HEK293 (cell line): ENCODE results near the gene RLN3.

Experiments used
- CTCF ChIA-PET: fragments of 350-600 bp; formaldehyde crosslinking; extraction: SDS; loops from one replicate; lab custom pipeline; 2021; ENCODE audit warnings: antibody characterized with exemption; lab: Yijun Ruan, JAX
- POLR2A ChIA-PET: fragments of 300-600 bp; formaldehyde crosslinking; extraction: SDS; loops from one replicate; lab custom pipeline; 2020; ENCODE audit warnings: antibody characterized with exemption, inconsistent platforms; lab: Yijun Ruan, JAX
- H3K27ac ChIP-seq: fragments of 200-500 bp; sonication (Bioruptor generic); 2 replicates; pipeline ENCODE4 v1.5.1; 2014; ENCODE audit warnings: low read depth, low read length, control low read depth, inconsistent platforms; ENCODE audit errors: extremely low read depth
- H3K36me3 ChIP-seq, 2 experiments: fragments of 200-500 bp in 1 of 2; sonication (Bioruptor generic) in 1 of 2; 1 replicate in 1 of 2; 2 replicates in 1 of 2; pipeline ENCODE4 v1.5.1; 2014 to 2017; ENCODE audit warnings: inconsistent platforms in 2 of 2, low read length in 2 of 2; ENCODE audit not compliant: control insufficient read depth in 2 of 2, insufficient read depth in 1 of 2
- H3K4me1 ChIP-seq: fragments of 200-500 bp; sonication (Bioruptor generic); 2 replicates; pipeline ENCODE4 v1.5.1; 2014; ENCODE audit warnings: mild to moderate bottlenecking, low read length, inconsistent platforms; ENCODE audit not compliant: control insufficient read depth, insufficient read depth
- H3K4me3 ChIP-seq: 2 replicates; pipeline ENCODE4 v1.5.1; 2011; ENCODE audit warnings: low read depth, mild to moderate bottlenecking, control low read depth, low read length, moderate library complexity
- H3K9me3 ChIP-seq: fragments of 200-500 bp; sonication (Bioruptor generic); 2 replicates; pipeline ENCODE4 v1.5.1; 2014; ENCODE audit warnings: low read depth, low read length, inconsistent platforms; ENCODE audit not compliant: control insufficient read depth, insufficient read depth
- GLIS1 ChIP-seq: fragments of 450-650 bp; formaldehyde crosslinking; IDR thresholded peaks from 2 replicates; pipeline ENCODE4 v1.5.1; 2016; ENCODE audit warnings: missing biosample characterization, missing genetic modification characterization
- GLIS2 ChIP-seq: fragments of 450-650 bp; formaldehyde crosslinking; IDR thresholded peaks from 2 replicates; pipeline ENCODE4 v1.5.1; 2016; ENCODE audit warnings: missing biosample characterization, missing genetic modification characterization
- KLF8 ChIP-seq: fragments of 450-650 bp; formaldehyde crosslinking; IDR thresholded peaks from 2 replicates; pipeline ENCODE4 v1.5.1; 2016; ENCODE audit warnings: missing biosample characterization, missing genetic modification characterization
- KLF9 ChIP-seq: fragments of 450-650 bp; formaldehyde crosslinking; IDR thresholded peaks from 2 replicates; pipeline ENCODE4 v1.5.1; 2016; ENCODE audit warnings: missing biosample characterization, missing genetic modification characterization, low read depth
- OSR2 ChIP-seq: fragments of 450-650 bp; formaldehyde crosslinking; IDR thresholded peaks from 2 replicates; pipeline ENCODE4 v1.5.1; 2016; ENCODE audit warnings: missing biosample characterization, missing genetic modification characterization
- YY2 ChIP-seq: fragments of 450-650 bp; formaldehyde crosslinking; IDR thresholded peaks from 2 replicates; pipeline ENCODE4 v1.5.1; 2016; ENCODE audit warnings: missing biosample characterization, missing genetic modification characterization
- ZBTB20 ChIP-seq: fragments of 450-650 bp; formaldehyde crosslinking; IDR thresholded peaks from 2 replicates; pipeline ENCODE4 v1.5.1; 2016; ENCODE audit warnings: missing biosample characterization, missing genetic modification characterization
- ZBTB7A ChIP-seq: fragments of 450-650 bp; formaldehyde crosslinking; IDR thresholded peaks from 2 replicates; pipeline ENCODE4 v1.5.1; 2016; ENCODE audit warnings: low read depth, missing biosample characterization, missing genetic modification characterization
- ZBTB8A ChIP-seq: fragments of 450-650 bp; formaldehyde crosslinking; IDR thresholded peaks from 2 replicates; pipeline ENCODE4 v1.5.1; 2016; ENCODE audit warnings: missing biosample characterization, missing genetic modification characterization
- ZEB2 ChIP-seq: fragments of 450-650 bp; formaldehyde crosslinking; IDR thresholded peaks from 2 replicates; pipeline ENCODE4 v1.5.1; 2016; ENCODE audit warnings: missing biosample characterization, missing genetic modification characterization
- ZNF169 ChIP-seq: fragments of 450-650 bp; formaldehyde crosslinking; IDR thresholded peaks from 2 replicates; pipeline ENCODE4 v1.5.1; 2016; ENCODE audit warnings: missing biosample characterization, missing genetic modification characterization
- ZNF292 ChIP-seq: fragments of 450-650 bp; formaldehyde crosslinking; IDR thresholded peaks from 2 replicates; pipeline ENCODE4 v1.5.1; 2016; ENCODE audit warnings: low read depth, missing biosample characterization, missing genetic modification characterization, borderline replicate concordance
- ZNF366 ChIP-seq: fragments of 450-650 bp; formaldehyde crosslinking; conservative IDR thresholded peaks from 2 replicates; pipeline ENCODE4 v1.5.1; 2016; ENCODE audit warnings: missing biosample characterization, missing genetic modification characterization
- ZNF600 ChIP-seq: fragments of 450-650 bp; formaldehyde crosslinking; IDR thresholded peaks from 2 replicates; pipeline ENCODE4 v1.5.1; 2016; ENCODE audit warnings: missing biosample characterization, missing genetic modification characterization
- ZNF658 ChIP-seq: fragments of 450-650 bp; formaldehyde crosslinking; IDR thresholded peaks from 2 replicates; pipeline ENCODE4; 2016; ENCODE audit warnings: missing biosample characterization, missing genetic modification characterization
- ZNF747 ChIP-seq: fragments of 450-650 bp; formaldehyde crosslinking; IDR thresholded peaks from 2 replicates; pipeline ENCODE4 v1.5.1; 2016; ENCODE audit warnings: missing biosample characterization, missing genetic modification characterization
- ZNF768 ChIP-seq: fragments of 450-650 bp; formaldehyde crosslinking; IDR thresholded peaks from 2 replicates; pipeline ENCODE4 v1.5.1; 2018; ENCODE audit warnings: missing biosample characterization, mild to moderate bottlenecking, missing genetic modification characterization
- ZNF843 ChIP-seq: fragments of 450-650 bp; formaldehyde crosslinking; IDR thresholded peaks from 2 replicates; pipeline ENCODE4 v1.5.1; 2016; ENCODE audit warnings: missing biosample characterization, missing genetic modification characterization
- TF ChIP-seq, protein P1 (sequence below): fragments of 450-650 bp; formaldehyde crosslinking; IDR thresholded peaks from 2 replicates; pipeline ENCODE4 v1.5.1; 2016; ENCODE audit warnings: missing biosample characterization, missing genetic modification characterization
- TF ChIP-seq, protein P2 (sequence below): fragments of 450-650 bp; formaldehyde crosslinking; IDR thresholded peaks from 2 replicates; pipeline ENCODE4 v1.5.1; 2016; ENCODE audit warnings: missing biosample characterization, missing genetic modification characterization
- TF ChIP-seq, protein P3 (sequence below): fragments of 450-650 bp; formaldehyde crosslinking; IDR thresholded peaks from 2 replicates; pipeline ENCODE4 v1.5.1; 2016; ENCODE audit warnings: missing biosample characterization, missing genetic modification characterization, borderline replicate concordance
- TF ChIP-seq, protein P4 (sequence below): fragments of 450-650 bp; formaldehyde crosslinking; IDR thresholded peaks from 2 replicates; pipeline ENCODE4 v1.5.1; 2016; ENCODE audit warnings: missing biosample characterization, missing genetic modification characterization
- TF ChIP-seq, protein P5 (sequence below): fragments of 450-650 bp; formaldehyde crosslinking; conservative IDR thresholded peaks from 2 replicates; pipeline ENCODE4 v1.5.1; 2016; ENCODE audit warnings: low read depth, missing biosample characterization, missing genetic modification characterization

RLN3 gene

DNA sequence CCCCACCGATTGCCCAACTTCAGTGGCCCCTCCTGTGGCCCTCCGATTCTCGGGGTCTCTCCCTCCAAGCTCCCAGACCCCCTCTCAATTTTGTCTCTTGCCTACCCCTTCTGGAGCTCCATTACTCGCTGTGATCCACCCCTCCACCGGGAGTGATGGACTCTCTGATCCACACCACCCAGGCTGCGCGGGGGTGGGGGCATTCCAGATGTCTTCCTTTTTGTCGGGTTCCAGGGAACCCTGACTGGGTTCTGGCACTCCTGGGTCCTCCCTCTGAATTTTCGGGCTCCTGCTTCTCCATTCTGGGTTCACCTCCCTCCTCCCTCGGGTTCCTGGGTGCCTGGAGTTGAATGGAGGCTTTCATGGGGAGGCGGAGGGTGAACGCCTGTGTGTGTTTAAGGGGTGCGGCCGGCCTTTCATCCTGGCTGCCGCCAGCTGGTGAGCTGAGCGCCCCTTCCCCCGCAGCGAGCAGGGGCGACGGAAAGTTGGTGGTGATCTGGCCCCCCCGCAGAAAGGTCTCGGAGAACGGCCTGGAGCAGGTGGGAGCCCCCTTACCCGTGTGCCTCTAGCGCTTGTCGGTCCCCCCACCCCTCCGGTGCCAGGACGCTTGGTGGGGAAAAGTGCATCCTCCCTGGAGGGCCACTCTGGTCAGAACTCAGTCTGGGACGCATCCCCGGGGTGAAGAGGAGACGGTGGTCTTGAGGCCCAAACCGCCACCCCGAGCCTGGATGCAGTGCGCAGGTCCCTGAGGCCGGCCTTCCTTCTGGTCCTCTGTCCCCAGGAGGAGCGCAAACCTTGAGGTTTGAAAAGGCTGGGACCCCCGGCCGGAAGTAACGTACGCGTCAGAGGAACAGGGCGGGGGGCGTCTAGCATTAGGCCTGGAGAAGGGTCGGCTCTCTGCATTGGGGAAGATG lies 46.2 kb downstream of the RLN3 start:
- Histone ChIP-seq H3K9me3 (no peaks in the 10 kb centered on the region), H3K36me3 (no peaks in the 10 kb centered on the region), H3K4me1 (no peaks in the 10 kb centered on the region), H3K4me3 (peak overlapping the region; percentile 44), H3K27ac (peak overlapping the region; percentile 44; the same call in 1 of the 2 replicates)
- ChIA-PET CTCF (interaction anchor here (0.5 to 6.2 kb wide), 12 partner anchors 15 to 284 kb away, joined by 3 to 80 read pairs (median 3); partner anchors contain the start of genes IL27RA and PALM3), POLR2A (interaction anchor here (0.6 to 1.6 kb wide), 3 partner anchors 17 to 62 kb away, joined by 4 to 11 read pairs (median 5); partner anchors contain the start of gene ASF1B)
- TF ChIP-seq ZNF366 (0 out of 2 replicates have a peak, but pooled peaks have one; percentile 17), GLIS2 (tag by site-specific recombination) (peak; percentile 87), ZNF169 (tag by site-specific recombination) (no peak), ZNF292 (no peak), ZBTB7A (tag by site-specific recombination) (peak; percentile 79; the same call in 1 of the 2 replicates), KLF9 (tag by site-specific recombination) (peak; percentile 27; the same call in 1 of the 2 replicates), KLF8 (peak; percentile 16; the same call in 1 of the 2 replicates), ZBTB8A (peak; percentile 30; the same call in 1 of the 2 replicates), ZNF600 (peak; percentile 95), ZNF843 (0 out of 2 replicates have a peak, but pooled peaks have one; percentile 17), GLIS1 (tag by site-specific recombination) (peak; percentile 61), ZNF658 (tag by site-specific recombination) (no peak), YY2 (tag by site-specific recombination) (0 out of 2 replicates have a peak, but pooled peaks have one; percentile 29), ZNF768 (tag by site-specific recombination) (no peak), ZEB2 (peak; percentile 83; the same call in 1 of the 2 replicates), ZNF747 (tag by site-specific recombination) (no peak), OSR2 (no peak), ZBTB20 (tag by site-specific recombination) (0 out of 2 replicates have a peak, but pooled peaks have one; percentile 12)
- TF ChIP-seq, protein P1, sequence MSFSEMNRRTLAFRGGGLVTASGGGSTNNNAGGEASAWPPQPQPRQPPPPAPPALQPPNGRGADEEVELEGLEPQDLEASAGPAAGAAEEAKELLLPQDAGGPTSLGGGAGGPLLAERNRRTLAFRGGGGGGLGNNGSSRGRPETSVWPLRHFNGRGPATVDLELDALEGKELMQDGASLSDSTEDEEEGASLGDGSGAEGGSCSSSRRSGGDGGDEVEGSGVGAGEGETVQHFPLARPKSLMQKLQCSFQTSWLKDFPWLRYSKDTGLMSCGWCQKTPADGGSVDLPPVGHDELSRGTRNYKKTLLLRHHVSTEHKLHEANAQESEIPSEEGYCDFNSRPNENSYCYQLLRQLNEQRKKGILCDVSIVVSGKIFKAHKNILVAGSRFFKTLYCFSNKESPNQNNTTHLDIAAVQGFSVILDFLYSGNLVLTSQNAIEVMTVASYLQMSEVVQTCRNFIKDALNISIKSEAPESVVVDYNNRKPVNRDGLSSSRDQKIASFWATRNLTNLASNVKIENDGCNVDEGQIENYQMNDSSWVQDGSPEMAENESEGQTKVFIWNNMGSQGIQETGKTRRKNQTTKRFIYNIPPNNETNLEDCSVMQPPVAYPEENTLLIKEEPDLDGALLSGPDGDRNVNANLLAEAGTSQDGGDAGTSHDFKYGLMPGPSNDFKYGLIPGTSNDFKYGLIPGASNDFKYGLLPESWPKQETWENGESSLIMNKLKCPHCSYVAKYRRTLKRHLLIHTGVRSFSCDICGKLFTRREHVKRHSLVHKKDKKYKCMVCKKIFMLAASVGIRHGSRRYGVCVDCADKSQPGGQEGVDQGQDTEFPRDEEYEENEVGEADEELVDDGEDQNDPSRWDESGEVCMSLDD (tag by site-specific recombination) = peak; percentile 71
- TF ChIP-seq, protein P2, sequence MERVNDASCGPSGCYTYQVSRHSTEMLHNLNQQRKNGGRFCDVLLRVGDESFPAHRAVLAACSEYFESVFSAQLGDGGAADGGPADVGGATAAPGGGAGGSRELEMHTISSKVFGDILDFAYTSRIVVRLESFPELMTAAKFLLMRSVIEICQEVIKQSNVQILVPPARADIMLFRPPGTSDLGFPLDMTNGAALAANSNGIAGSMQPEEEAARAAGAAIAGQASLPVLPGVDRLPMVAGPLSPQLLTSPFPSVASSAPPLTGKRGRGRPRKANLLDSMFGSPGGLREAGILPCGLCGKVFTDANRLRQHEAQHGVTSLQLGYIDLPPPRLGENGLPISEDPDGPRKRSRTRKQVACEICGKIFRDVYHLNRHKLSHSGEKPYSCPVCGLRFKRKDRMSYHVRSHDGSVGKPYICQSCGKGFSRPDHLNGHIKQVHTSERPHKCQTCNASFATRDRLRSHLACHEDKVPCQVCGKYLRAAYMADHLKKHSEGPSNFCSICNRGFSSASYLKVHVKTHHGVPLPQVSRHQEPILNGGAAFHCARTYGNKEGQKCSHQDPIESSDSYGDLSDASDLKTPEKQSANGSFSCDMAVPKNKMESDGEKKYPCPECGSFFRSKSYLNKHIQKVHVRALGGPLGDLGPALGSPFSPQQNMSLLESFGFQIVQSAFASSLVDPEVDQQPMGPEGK (tag by site-specific recombination) = peak; percentile 69
- TF ChIP-seq, protein P3, sequence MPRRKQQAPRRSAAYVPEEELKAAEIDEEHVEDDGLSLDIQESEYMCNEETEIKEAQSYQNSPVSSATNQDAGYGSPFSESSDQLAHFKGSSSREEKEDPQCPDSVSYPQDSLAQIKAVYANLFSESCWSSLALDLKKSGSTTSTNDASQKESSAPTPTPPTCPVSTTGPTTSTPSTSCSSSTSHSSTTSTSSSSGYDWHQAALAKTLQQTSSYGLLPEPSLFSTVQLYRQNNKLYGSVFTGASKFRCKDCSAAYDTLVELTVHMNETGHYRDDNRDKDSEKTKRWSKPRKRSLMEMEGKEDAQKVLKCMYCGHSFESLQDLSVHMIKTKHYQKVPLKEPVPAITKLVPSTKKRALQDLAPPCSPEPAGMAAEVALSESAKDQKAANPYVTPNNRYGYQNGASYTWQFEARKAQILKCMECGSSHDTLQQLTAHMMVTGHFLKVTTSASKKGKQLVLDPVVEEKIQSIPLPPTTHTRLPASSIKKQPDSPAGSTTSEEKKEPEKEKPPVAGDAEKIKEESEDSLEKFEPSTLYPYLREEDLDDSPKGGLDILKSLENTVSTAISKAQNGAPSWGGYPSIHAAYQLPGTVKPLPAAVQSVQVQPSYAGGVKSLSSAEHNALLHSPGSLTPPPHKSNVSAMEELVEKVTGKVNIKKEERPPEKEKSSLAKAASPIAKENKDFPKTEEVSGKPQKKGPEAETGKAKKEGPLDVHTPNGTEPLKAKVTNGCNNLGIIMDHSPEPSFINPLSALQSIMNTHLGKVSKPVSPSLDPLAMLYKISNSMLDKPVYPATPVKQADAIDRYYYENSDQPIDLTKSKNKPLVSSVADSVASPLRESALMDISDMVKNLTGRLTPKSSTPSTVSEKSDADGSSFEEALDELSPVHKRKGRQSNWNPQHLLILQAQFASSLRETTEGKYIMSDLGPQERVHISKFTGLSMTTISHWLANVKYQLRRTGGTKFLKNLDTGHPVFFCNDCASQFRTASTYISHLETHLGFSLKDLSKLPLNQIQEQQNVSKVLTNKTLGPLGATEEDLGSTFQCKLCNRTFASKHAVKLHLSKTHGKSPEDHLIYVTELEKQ (tag by site-specific recombination) = no peak
- TF ChIP-seq, protein P4, sequence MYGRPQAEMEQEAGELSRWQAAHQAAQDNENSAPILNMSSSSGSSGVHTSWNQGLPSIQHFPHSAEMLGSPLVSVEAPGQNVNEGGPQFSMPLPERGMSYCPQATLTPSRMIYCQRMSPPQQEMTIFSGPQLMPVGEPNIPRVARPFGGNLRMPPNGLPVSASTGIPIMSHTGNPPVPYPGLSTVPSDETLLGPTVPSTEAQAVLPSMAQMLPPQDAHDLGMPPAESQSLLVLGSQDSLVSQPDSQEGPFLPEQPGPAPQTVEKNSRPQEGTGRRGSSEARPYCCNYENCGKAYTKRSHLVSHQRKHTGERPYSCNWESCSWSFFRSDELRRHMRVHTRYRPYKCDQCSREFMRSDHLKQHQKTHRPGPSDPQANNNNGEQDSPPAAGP (tag by site-specific recombination) = peak; percentile 18; the same call in 1 of the 2 replicates
- TF ChIP-seq, protein P5, sequence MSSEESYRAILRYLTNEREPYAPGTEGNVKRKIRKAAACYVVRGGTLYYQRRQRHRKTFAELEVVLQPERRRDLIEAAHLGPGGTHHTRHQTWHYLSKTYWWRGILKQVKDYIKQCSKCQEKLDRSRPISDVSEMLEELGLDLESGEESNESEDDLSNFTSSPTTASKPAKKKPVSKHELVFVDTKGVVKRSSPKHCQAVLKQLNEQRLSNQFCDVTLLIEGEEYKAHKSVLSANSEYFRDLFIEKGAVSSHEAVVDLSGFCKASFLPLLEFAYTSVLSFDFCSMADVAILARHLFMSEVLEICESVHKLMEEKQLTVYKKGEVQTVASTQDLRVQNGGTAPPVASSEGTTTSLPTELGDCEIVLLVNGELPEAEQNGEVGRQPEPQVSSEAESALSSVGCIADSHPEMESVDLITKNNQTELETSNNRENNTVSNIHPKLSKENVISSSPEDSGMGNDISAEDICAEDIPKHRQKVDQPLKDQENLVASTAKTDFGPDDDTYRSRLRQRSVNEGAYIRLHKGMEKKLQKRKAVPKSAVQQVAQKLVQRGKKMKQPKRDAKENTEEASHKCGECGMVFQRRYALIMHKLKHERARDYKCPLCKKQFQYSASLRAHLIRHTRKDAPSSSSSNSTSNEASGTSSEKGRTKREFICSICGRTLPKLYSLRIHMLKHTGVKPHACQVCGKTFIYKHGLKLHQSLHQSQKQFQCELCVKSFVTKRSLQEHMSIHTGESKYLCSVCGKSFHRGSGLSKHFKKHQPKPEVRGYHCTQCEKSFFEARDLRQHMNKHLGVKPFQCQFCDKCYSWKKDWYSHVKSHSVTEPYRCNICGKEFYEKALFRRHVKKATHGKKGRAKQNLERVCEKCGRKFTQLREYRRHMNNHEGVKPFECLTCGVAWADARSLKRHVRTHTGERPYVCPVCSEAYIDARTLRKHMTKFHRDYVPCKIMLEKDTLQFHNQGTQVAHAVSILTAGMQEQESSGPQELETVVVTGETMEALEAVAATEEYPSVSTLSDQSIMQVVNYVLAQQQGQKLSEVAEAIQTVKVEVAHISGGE = no peak
